Mucosa of descending colon (tissue), 3 donors: ENCODE results near the gene CACNA1C. TPM values are rescaled to one million over a fixed set of nuclear protein-coding genes. Genes with fewer than 3 reads are reported as not detected.

Experiments used
- ATAC-seq: fragments of 200-7000 bp; cut with Tn5 transposase; one replicate; pipeline ENCODE4 v1.9.1; 2020; ENCODE audit warnings: mild to moderate bottlenecking, moderate library complexity
- DNase-seq, 3 donors: peaks; one replicate each; pipeline ENCODE4 v3.0.0-alpha.2; 2020
- H3K36me3 ChIP-seq: fragments of 200-600 bp; one replicate; pipeline ENCODE4 v1.8.0; 2021; ENCODE audit warnings: low read depth, mild to moderate bottlenecking
- H3K4me1 ChIP-seq: fragments of 200-600 bp; one replicate; pipeline ENCODE4 v1.8.0; 2021; ENCODE audit warnings: low read depth, mild to moderate bottlenecking
- H3K4me3 ChIP-seq: fragments of 200-600 bp; one replicate; pipeline ENCODE4 v1.8.0; 2021; ENCODE audit warnings: mild to moderate bottlenecking
- H3K9me3 ChIP-seq: fragments of 200-600 bp; one replicate; pipeline ENCODE4 v1.8.0; 2021; ENCODE audit warnings: mild to moderate bottlenecking
- intact Hi-C, 2 donors: fragments of 100-400 bp; cut with DNase I in 1 of 2; cut with micrococcal nuclease in 1 of 2; formaldehyde crosslinking; loops; one replicate each; pipeline versions ENCODE4 v1.11.0 to v1.11.1; 2022; cut with DNase I, micrococcal nuclease
- total RNA-seq, 3 donors: library from RNA; stranded (reverse); fragmentation: NEBNext Ultra II Directional in 2 of 3; extraction: Animal tissue kit (Norgen Biotek cat#: 25700) in 2 of 3; gene quantifications; one replicate each; pipeline versions ENCODE4 v1.2.1 to v1.2.4, GENCODE V29; 2021 to 2023
- TF ChIP-seq, protein P1 (sequence below): fragments of 200-600 bp; IDR thresholded peaks from one replicate; pipeline ENCODE4 v1.8.0; 2022; ENCODE audit warnings: antibody characterized with exemption, mild to moderate bottlenecking
- donor health status: DM: no; HTN: no; CAD: no; lungs with moderate emphysema.
- donor health status: DM: no; HTN: no; CAD: no.
- donor health status: DM: no; HTN: yes; CAD: no.

Gene CACNA1C
- total RNA-seq, 3 donors from 2014 or later: 5.5 to 89.4 (median 9.2) TPM

GRCh38 chr12:2389079-2389790 lies 336.4 kb downstream of the CACNA1C start:
- TF ChIP-seq, protein P1, sequence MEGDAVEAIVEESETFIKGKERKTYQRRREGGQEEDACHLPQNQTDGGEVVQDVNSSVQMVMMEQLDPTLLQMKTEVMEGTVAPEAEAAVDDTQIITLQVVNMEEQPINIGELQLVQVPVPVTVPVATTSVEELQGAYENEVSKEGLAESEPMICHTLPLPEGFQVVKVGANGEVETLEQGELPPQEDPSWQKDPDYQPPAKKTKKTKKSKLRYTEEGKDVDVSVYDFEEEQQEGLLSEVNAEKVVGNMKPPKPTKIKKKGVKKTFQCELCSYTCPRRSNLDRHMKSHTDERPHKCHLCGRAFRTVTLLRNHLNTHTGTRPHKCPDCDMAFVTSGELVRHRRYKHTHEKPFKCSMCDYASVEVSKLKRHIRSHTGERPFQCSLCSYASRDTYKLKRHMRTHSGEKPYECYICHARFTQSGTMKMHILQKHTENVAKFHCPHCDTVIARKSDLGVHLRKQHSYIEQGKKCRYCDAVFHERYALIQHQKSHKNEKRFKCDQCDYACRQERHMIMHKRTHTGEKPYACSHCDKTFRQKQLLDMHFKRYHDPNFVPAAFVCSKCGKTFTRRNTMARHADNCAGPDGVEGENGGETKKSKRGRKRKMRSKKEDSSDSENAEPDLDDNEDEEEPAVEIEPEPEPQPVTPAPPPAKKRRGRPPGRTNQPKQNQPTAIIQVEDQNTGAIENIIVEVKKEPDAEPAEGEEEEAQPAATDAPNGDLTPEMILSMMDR: no peak
- intact Hi-C loops: no loop called here
- H3K4me1 ChIP-seq: no peaks in the 10 kb centered on the region
- no peak overlapping the region for H3K4me3 ChIP-seq
- ATAC-seq: no peak
- no peak for DNase-seq
- H3K36me3 ChIP-seq: no peaks in the 10 kb centered on the region
- no peaks in the 10 kb centered on the region for H3K9me3 ChIP-seq

- no peaks in the 10 kb centered on the region for H3K36me3 ChIP-seq
- H3K4me3 ChIP-seq: no peak overlapping the region
- TF ChIP-seq, protein P1: no peak
- ATAC-seq (no peak), DNase-seq (no peak)
- H3K9me3 ChIP-seq: no peaks in the 10 kb centered on the region
- intact Hi-C loops: no loop called here
- no peaks in the 10 kb centered on the region for H3K4me1 ChIP-seq
Measured at GRCh38 chr12:2390133-2390532, 337.3 kb downstream of the CACNA1C start.

DNA sequence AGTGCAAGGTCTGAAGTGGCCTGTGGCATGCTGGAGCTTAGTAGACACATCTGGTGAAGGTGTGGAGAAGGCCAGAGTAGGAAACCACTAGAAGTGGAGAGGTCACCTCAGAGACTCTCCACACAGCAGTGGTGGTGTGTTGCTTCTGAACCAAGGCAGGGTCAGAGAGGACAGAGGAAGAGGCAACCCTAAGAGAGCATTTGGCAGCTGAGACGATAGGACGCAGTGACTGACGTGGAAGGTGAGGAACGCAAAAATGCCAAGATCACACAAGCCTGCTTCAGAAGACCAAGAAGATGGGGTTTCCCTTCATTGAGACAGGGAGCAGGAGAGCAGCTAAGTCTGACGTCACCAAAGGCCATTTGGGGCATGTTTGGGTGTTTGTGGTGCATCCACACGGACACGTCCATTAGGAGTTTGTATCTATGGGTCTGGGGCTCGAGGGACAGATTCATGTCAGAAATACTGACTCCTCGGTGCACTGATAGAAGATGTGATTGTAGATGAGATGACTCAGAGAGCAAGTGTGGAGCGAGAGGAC lies 338.1 kb downstream of the CACNA1C start:
- Histone ChIP-seq H3K36me3 (no peaks in the 10 kb centered on the region), H3K9me3 (no peaks in the 10 kb centered on the region), H3K4me1 (no peaks in the 10 kb centered on the region), H3K4me3 (no peak overlapping the region)
- intact Hi-C loops: no loop called here
- no peak for DNase-seq
- no peak for ATAC-seq
- TF ChIP-seq, protein P1: no peak

- TF ChIP-seq, protein P1: no peak
- ATAC-seq (no peak), DNase-seq (no peak)
- no peaks in the 10 kb centered on the region for H3K9me3 ChIP-seq
- H3K4me1 ChIP-seq: no peaks in the 10 kb centered on the region
- no peaks in the 10 kb centered on the region for H3K36me3 ChIP-seq
- H3K4me3 ChIP-seq: no peak overlapping the region
- intact Hi-C loops: no loop called here
Measured at GRCh38 chr12:2391740-2392331, 339.0 kb downstream of the CACNA1C start.

GRCh38 chr12:2393016-2393415 lies 340.2 kb downstream of the CACNA1C start:
- no peaks in the 10 kb centered on the region for H3K36me3 ChIP-seq
- intact Hi-C loops: no loop called here
- no peak for DNase-seq
- no peaks in the 10 kb centered on the region for H3K4me1 ChIP-seq
- no peaks in the 10 kb centered on the region for H3K9me3 ChIP-seq
- H3K4me3 ChIP-seq: no peak overlapping the region
- TF ChIP-seq, protein P1: no peak
- no peak for ATAC-seq
